CD4-positive, alpha-beta T cell (primary cell): ENCODE data around the gene TEX48. TPM values are rescaled to one million over a fixed set of nuclear protein-coding genes. Genes with fewer than 3 reads are reported as not detected.

Experiments
- ATAC-seq: fragments of 200-7000 bp; cut with Tn5 transposase; one replicate; pipeline ENCODE4 v1.10.0; 2022; ENCODE audit warnings: mild to moderate bottlenecking; ENCODE audit not compliant: poor library complexity
- CTCF ChIA-PET: fragments of 350-600 bp; sonication (Branson Sonifier 250); formaldehyde crosslinking; loops from one replicate; lab custom pipeline; 2021; ENCODE audit warnings: antibody characterized with exemption, inconsistent platforms; lab: Charles Lee
- POLR2A ChIA-PET: fragments of 350-600 bp; sonication (Branson Sonifier 250); formaldehyde crosslinking; loops from one replicate; lab custom pipeline; 2021; ENCODE audit warnings: antibody characterized with exemption, inconsistent platforms; lab: Charles Lee
- DNase-seq, 14 experiments: peaks; one replicate each; pipeline ENCODE4 v3.0.0-alpha.2; 2013 to 2020; ENCODE audit warnings: mixed read lengths in 2 of 14
- H3K27ac ChIP-seq, 2 donors: one replicate each; pipeline versions ENCODE4 v1.5.1 to v1.7.0; 2013; ENCODE audit warnings: low read length in 2 of 2, low read depth in 1 of 2, mild to moderate bottlenecking in 1 of 2
- H3K27me3 ChIP-seq, 2 experiments: 1 replicate in 1 of 2; 2 replicates in 1 of 2; pipeline versions ENCODE4 v1.6.1 to v1.7.0; 2013; ENCODE audit warnings: low read length in 2 of 2, control low read depth in 1 of 2, mild to moderate bottlenecking in 1 of 2, moderate library complexity in 1 of 2; ENCODE audit not compliant: insufficient read depth in 2 of 2, control insufficient read depth in 1 of 2
- H3K36me3 ChIP-seq: one replicate; pipeline ENCODE4 v1.6.1; 2013; ENCODE audit warnings: low read length, control low read depth; ENCODE audit not compliant: insufficient read depth
- H3K4me1 ChIP-seq: one replicate; pipeline ENCODE4 v1.6.1; 2013; ENCODE audit warnings: low read length, control low read depth; ENCODE audit not compliant: insufficient read depth
- H3K4me3 ChIP-seq: one replicate; pipeline ENCODE4 v1.5.1; 2013; ENCODE audit warnings: mild to moderate bottlenecking, low read length, moderate library complexity
- H3K9me3 ChIP-seq, 2 experiments: 1 replicate in 1 of 2; 2 replicates in 1 of 2; pipeline versions ENCODE4 v1.6.1 to v1.7.0; 2013; ENCODE audit warnings: low read length in 2 of 2, mild to moderate bottlenecking in 2 of 2, control low read depth in 1 of 2, moderate library complexity in 1 of 2; ENCODE audit not compliant: control insufficient read depth in 1 of 2, insufficient read depth in 1 of 2
- H3K27ac Mint-ChIP-seq: one replicate; pipeline ENCODE4 v1.8.0; 2020; ENCODE audit warnings: mixed read lengths
- H3K27me3 Mint-ChIP-seq: one replicate; pipeline ENCODE4 v1.8.0; 2021; ENCODE audit warnings: mixed read lengths
- H3K36me3 Mint-ChIP-seq: one replicate; pipeline ENCODE4 v1.8.0; 2021; ENCODE audit warnings: low read depth, mixed read lengths
- H3K4me1 Mint-ChIP-seq: one replicate; pipeline ENCODE4 v1.8.0; 2021; ENCODE audit warnings: low read depth, mixed read lengths
- H3K4me3 Mint-ChIP-seq: one replicate; pipeline ENCODE4 v1.8.0; 2020; ENCODE audit warnings: mild to moderate bottlenecking, mixed read lengths
- H3K9me3 Mint-ChIP-seq: one replicate; pipeline ENCODE4 v1.8.0; 2020; ENCODE audit warnings: mixed read lengths
- CTCF ChIP-seq: fragments of 200-600 bp; IDR thresholded peaks from one replicate; pipeline ENCODE4 v1.8.0; 2022; ENCODE audit warnings: antibody characterized with exemption, mild to moderate bottlenecking
- intact Hi-C, 2 experiments: fragments of 100-400 bp; cut with DNase I in 1 of 2; cut with micrococcal nuclease in 1 of 2; formaldehyde crosslinking; loops; one replicate each; pipeline versions ENCODE4 v1.15.1 to v1.9.0; 2023 to 2025; cut with DNase I, micrococcal nuclease
- total RNA-seq, 174 experiments: library from RNA in 2 of 174; stranded (reverse) in 2 of 174; gene quantifications; one replicate each; pipeline ENCODE4 v1.2.3 and lab custom pipeline; 2021 to 2026

The TEX48 gene
- total RNA-seq, 2 experiments from 2014 or later, result not detected

- ATAC-seq (no peak), DNase-seq (no peak)
- Histone ChIP-seq H3K9me3 (no peaks in the 10 kb centered on the region), H3K4me1 (peaks cover 11% of the 10 kb centered on the region), H3K4me3 (no peak overlapping the region), H3K27me3 (peaks cover 0 to 2% of the 10 kb centered on the region in 2 experiments), H3K27ac (no peak overlapping the region), H3K36me3 (no peaks in the 10 kb centered on the region)
- intact Hi-C loops, result loop anchor here (5.0 to 10.0 kb wide), 4 partner anchors 38 to 1978 kb away; no protein-coding TSS in a partner anchor
- ChIA-PET POLR2A (no interaction called here), CTCF (no interaction called here)
- Mint-ChIP-seq H3K27ac (no peak overlapping the region), H3K4me3 (no peak overlapping the region), H3K27me3 (no peaks in the 10 kb centered on the region), H3K9me3 (no peaks in the 10 kb centered on the region), H3K36me3 (no peaks in the 10 kb centered on the region), H3K4me1 (peaks cover 11% of the 10 kb centered on the region)
- no peak for TF ChIP-seq CTCF
These were observed 2.0 kb upstream of the TEX48 start for GRCh38 chr9:114684036-114684435.

GRCh38 chr9:114682846-114683245 is 854 bp upstream of the TEX48 start:
- DNase-seq, result no peak
- peaks cover 6% of the 10 kb centered on the region for H3K27me3 Mint-ChIP-seq
- CTCF ChIA-PET, result interaction anchor here (1.5 to 2.6 kb wide), 4 partner anchors 36 to 332 kb away, joined by 4 to 18 read pairs (median 8); no protein-coding TSS in a partner anchor
- Histone ChIP-seq H3K36me3 (no peaks in the 10 kb centered on the region), H3K4me3 (no peak overlapping the region), H3K27me3 (peaks cover 0 to 8% of the 10 kb centered on the region in 2 experiments), H3K4me1 (peaks cover 11% of the 10 kb centered on the region), H3K9me3 (no peaks in the 10 kb centered on the region), H3K27ac (no peak overlapping the region)
- H3K4me1 Mint-ChIP-seq, result peaks cover 11% of the 10 kb centered on the region
- ATAC-seq, result no peak
- H3K9me3 Mint-ChIP-seq, result no peaks in the 10 kb centered on the region
- POLR2A ChIA-PET, result no interaction called here
- no peak for TF ChIP-seq CTCF
- H3K36me3 Mint-ChIP-seq, result no peaks in the 10 kb centered on the region
- no peak overlapping the region for H3K4me3 Mint-ChIP-seq
- H3K27ac Mint-ChIP-seq, result no peak overlapping the region
- intact Hi-C loops, result loop anchor here (1.0 to 10.0 kb wide), 7 partner anchors 39 to 1979 kb away; no protein-coding TSS in a partner anchor

GRCh38 chr9:114680259-114681001 is 1.6 kb downstream of the TEX48 start:
- Mint-ChIP-seq H3K9me3 (no peaks in the 10 kb centered on the region), H3K27ac (no peak overlapping the region), H3K4me1 (peaks cover 5% of the 10 kb centered on the region), H3K4me3 (no peak overlapping the region), H3K27me3 (peaks cover 18% of the 10 kb centered on the region), H3K36me3 (no peaks in the 10 kb centered on the region)
- DNase-seq (no peak), ATAC-seq (no peak)
- Histone ChIP-seq H3K27me3 (peaks cover 0 to 14% of the 10 kb centered on the region in 2 experiments), H3K27ac (no peak overlapping the region), H3K36me3 (no peaks in the 10 kb centered on the region), H3K4me1 (peaks cover 9% of the 10 kb centered on the region), H3K9me3 (no peaks in the 10 kb centered on the region), H3K4me3 (no peak overlapping the region)
- POLR2A ChIA-PET, result no interaction called here
- CTCF ChIA-PET, result interaction anchor here (0.7 to 2.6 kb wide), 13 partner anchors 11 to 334 kb away, joined by 3 to 18 read pairs (median 6); no protein-coding TSS in a partner anchor
- no peak for TF ChIP-seq CTCF
- intact Hi-C loops, result loop anchor here (1.0 to 10.0 kb wide), 7 partner anchors 42 to 1982 kb away; no protein-coding TSS in a partner anchor
